ENCODE results near the gene GBP7. TPM values are rescaled to one million over a fixed set of nuclear protein-coding genes. Genes with fewer than 3 reads are reported as not detected.

The GBP7 gene
- total RNA-seq, 4 donors from 2014 or later = not detected

- Histone ChIP-seq H3K27ac (no peak overlapping the region), H3K27me3 (no peaks in the 10 kb centered on the region), H3K4me1 (no peaks in the 10 kb centered on the region), H3K36me3 (no peaks in the 10 kb centered on the region), H3K4me3 (no peak overlapping the region), H3K9me3 (peaks cover 0 to 6% (median 0%) of the 10 kb centered on the region in 3 donors)
- no peak for ATAC-seq
- 86 to 89% methylated on average over 3 of the region's 3 CpGs for WGBS, 2 donors (ENCODE audit: low coverage in 1 of 2)
- no peak for TF ChIP-seq POLR2AphosphoS5 (IDR thresholded peaks at IDR 0.05)
- no peak for TF ChIP-seq POLR2A (IDR thresholded peaks at IDR 0.05)
- TF ChIP-seq EP300 (IDR thresholded peaks at IDR 0.05) = no peak
- TF ChIP-seq CTCF (IDR thresholded peaks at IDR 0.05) = no peak
Measured at GRCh38 chr1:89206373-89206772, 30.6 kb upstream of the GBP7 start.

DNA sequence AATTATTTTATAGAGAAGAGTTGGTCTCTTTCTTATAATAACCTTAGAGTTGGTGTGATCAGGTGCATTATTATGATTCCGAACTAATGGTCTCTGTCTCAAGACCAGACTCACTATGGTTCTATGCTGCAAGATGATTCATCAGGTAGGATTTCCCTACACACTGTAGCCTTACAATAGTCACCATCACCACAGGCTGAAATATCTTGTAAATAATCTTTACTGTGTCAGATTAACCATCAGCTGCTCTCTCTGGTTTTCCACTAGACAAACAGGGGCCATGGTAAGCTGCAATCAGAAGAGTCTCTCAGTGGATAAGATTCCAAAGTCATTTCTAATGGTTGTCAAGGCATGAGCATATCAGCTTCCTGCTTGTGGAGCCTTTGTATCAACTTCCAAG, 27.4 kb upstream of the GBP7 start:
- TF ChIP-seq POLR2A (IDR thresholded peaks at IDR 0.05) (no peak), POLR2AphosphoS5 (IDR thresholded peaks at IDR 0.05) (no peak), CTCF (IDR thresholded peaks at IDR 0.05) (no peak), EP300 (IDR thresholded peaks at IDR 0.05) (no peak)
- peaks cover 0 to 6% (median 0%) of the 10 kb centered on the region in 3 donors for H3K9me3 ChIP-seq
- no peak overlapping the region for H3K4me3 ChIP-seq
- H3K27ac ChIP-seq = no peak overlapping the region
- H3K27me3 ChIP-seq = no peaks in the 10 kb centered on the region
- H3K36me3 ChIP-seq = no peaks in the 10 kb centered on the region
- 100% methylated on average over 1 of the region's 1 CpG for WGBS, 2 donors (ENCODE audit: low coverage in 1 of 2)
- no peak for ATAC-seq
- peaks cover 0 to 10% (median 0%) of the 10 kb centered on the region in 3 donors for H3K4me1 ChIP-seq

GRCh38 chr1:89201106-89201794, 25.4 kb upstream of the GBP7 start:
- TF ChIP-seq POLR2AphosphoS5 (IDR thresholded peaks at IDR 0.05) = no peak
- no peak for TF ChIP-seq POLR2A (IDR thresholded peaks at IDR 0.05)
- TF ChIP-seq CTCF (IDR thresholded peaks at IDR 0.05) = no peak
- no peak for TF ChIP-seq EP300 (IDR thresholded peaks at IDR 0.05)
- H3K27me3 ChIP-seq = no peaks in the 10 kb centered on the region
- WGBS, 2 donors (ENCODE audit: low coverage in 1 of 2) = 76 to 83% methylated on average over 3 to 4 of the region's 4 CpGs
- no peak overlapping the region for H3K27ac ChIP-seq
- no peak overlapping the region for H3K4me3 ChIP-seq
- peaks cover 0 to 27% (median 0%) of the 10 kb centered on the region in 3 donors for H3K4me1 ChIP-seq
- no peak for ATAC-seq
- H3K36me3 ChIP-seq = no peaks in the 10 kb centered on the region
- peaks cover 0 to 6% (median 0%) of the 10 kb centered on the region in 3 donors for H3K9me3 ChIP-seq

DNA sequence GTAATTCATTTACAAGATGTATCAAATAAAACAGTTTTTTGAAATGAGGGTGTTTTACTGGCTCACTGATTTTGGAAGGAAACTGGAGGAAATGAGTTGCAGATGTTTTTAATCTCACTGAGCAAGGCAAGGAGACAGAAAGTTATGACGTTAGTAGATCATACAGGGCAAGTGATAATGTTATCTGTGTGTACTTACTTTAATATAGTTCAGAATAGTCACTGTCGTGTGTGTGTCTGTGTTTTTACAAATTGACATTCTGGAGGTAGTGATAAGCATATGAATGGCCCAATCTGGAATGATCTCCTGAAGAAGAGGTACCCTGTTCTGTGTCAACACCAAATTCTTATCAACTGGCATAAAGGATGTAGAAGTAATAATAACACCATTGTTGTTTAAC, 24.9 kb upstream of the GBP7 start:
- peaks cover 0 to 6% (median 0%) of the 10 kb centered on the region in 3 donors for H3K9me3 ChIP-seq
- no peak for TF ChIP-seq POLR2AphosphoS5 (IDR thresholded peaks at IDR 0.05)
- TF ChIP-seq CTCF (IDR thresholded peaks at IDR 0.05) = no peak
- no peak for TF ChIP-seq POLR2A (IDR thresholded peaks at IDR 0.05)
- TF ChIP-seq EP300 (IDR thresholded peaks at IDR 0.05) = no peak
- H3K4me3 ChIP-seq = no peak overlapping the region
- no peaks in the 10 kb centered on the region for H3K36me3 ChIP-seq
- H3K4me1 ChIP-seq = peaks cover 0 to 27% (median 0%) of the 10 kb centered on the region in 3 donors
- no peak for ATAC-seq
- no peaks in the 10 kb centered on the region for H3K27me3 ChIP-seq
- WGBS, 2 donors (ENCODE audit: low coverage in 1 of 2) = 21 to 50% methylated on average over 2 of the region's 2 CpGs
- no peak overlapping the region for H3K27ac ChIP-seq

GRCh38 chr1:89199525-89200031, 23.8 kb upstream of the GBP7 start:
- H3K4me3 ChIP-seq = peak overlapping the region; percentile 18 to 53
- TF ChIP-seq CTCF (IDR thresholded peaks at IDR 0.05) (no peak), POLR2AphosphoS5 (IDR thresholded peaks at IDR 0.05) (no peak), POLR2A (IDR thresholded peaks at IDR 0.05) (no peak), EP300 (IDR thresholded peaks at IDR 0.05) (no peak)
- no peaks in the 10 kb centered on the region for H3K27me3 ChIP-seq
- no peaks in the 10 kb centered on the region for H3K9me3 ChIP-seq
- H3K4me1 ChIP-seq = peaks cover 0 to 27% (median 0%) of the 10 kb centered on the region in 3 donors
- 77 to 85% methylated on average over 1 of the region's 1 CpG for WGBS, 2 donors (ENCODE audit: low coverage in 1 of 2)
- no peaks in the 10 kb centered on the region for H3K36me3 ChIP-seq
- ATAC-seq = no peak
- peak overlapping the region in 3 of 4 donors; percentile 6 to 80 (median 68) for H3K27ac ChIP-seq
